Ascending aorta (tissue), 2 donors: ENCODE data around the gene DNMT3A. TPM values are rescaled to one million over a fixed set of nuclear protein-coding genes. Genes with fewer than 3 reads are reported as not detected.

Experiments used
- DNase-seq, 2 donors: peaks; one replicate each; pipeline ENCODE4 v3.0.0-alpha.2; 2019; ENCODE audit warnings: low spot score in 2 of 2
- H3K27ac ChIP-seq, 2 donors: fragments of 200-600 bp; sonication (generic); one replicate each; pipeline ENCODE4 v1.5.1; 2016 to 2017; ENCODE audit warnings: mild to moderate bottlenecking in 1 of 2
- H3K27me3 ChIP-seq: fragments of 200-600 bp; sonication (generic); one replicate; pipeline ENCODE4 v1.5.1; 2017
- H3K36me3 ChIP-seq, 2 donors: fragments of 200-600 bp; sonication (generic); one replicate each; pipeline ENCODE4 v1.5.1; 2016
- H3K4me1 ChIP-seq, 2 donors: fragments of 200-600 bp; sonication (generic); one replicate each; pipeline ENCODE4 v1.5.1; 2016 to 2017; ENCODE audit warnings: mild to moderate bottlenecking in 1 of 2
- H3K4me3 ChIP-seq, 2 donors: fragments of 200-600 bp; sonication (generic); one replicate each; pipeline ENCODE4 v1.5.1; 2016 to 2017; ENCODE audit warnings: mild to moderate bottlenecking in 1 of 2
- H3K9me3 ChIP-seq, 2 donors: fragments of 200-600 bp; sonication (generic); one replicate each; pipeline ENCODE4 v1.5.1; 2016
- CTCF ChIP-seq, 3 experiments: fragments of 200-600 bp in 2 of 3; fragments of 450-650 bp in 1 of 3; sonication (generic) in 2 of 3; IDR thresholded peaks; one replicate each; pipeline ENCODE4 v1.5.1; 2016 to 2019; ENCODE audit warnings: antibody characterized with exemption in 3 of 3, mild to moderate bottlenecking in 1 of 3, moderate library complexity in 1 of 3
- intact Hi-C: fragments of 100-400 bp; cut with DNase I; formaldehyde crosslinking; loops from one replicate; pipeline ENCODE4 v1.15.1; 2023
- total RNA-seq: library from RNA; depleted of rRNA; stranded (reverse); fragments of >200 nt; gene quantifications from one replicate; pipeline ENCODE4 v1.1.0, GENCODE V29; 2016

The DNMT3A gene
- total RNA-seq, 1 donor from 2014 or later = 33.6 TPM

- H3K27me3 ChIP-seq = no peaks in the 10 kb centered on the region
- no peaks in the 10 kb centered on the region for H3K9me3 ChIP-seq
- H3K36me3 ChIP-seq = no peaks in the 10 kb centered on the region
- no peak overlapping the region for H3K4me3 ChIP-seq
- H3K4me1 ChIP-seq = peaks cover 18 to 44% of the 10 kb centered on the region in 2 donors
- intact Hi-C loops = no loop called here
- H3K27ac ChIP-seq = peak overlapping the region in 1 of 2 donors; percentile 31
- no peak for DNase-seq
- TF ChIP-seq CTCF (IDR thresholded peaks at IDR 0.05) = no peak
These were observed 50.8 kb downstream of the DNMT3A start for GRCh38 chr2:25290811-25291495.

GRCh38 chr2:25286723-25287483 is 54.8 kb downstream of the DNMT3A start:
- H3K4me1 ChIP-seq = peaks cover 0 to 11% of the 10 kb centered on the region in 2 donors
- H3K36me3 ChIP-seq = peaks cover 7 to 9% of the 10 kb centered on the region in 2 donors
- H3K4me3 ChIP-seq = no peak overlapping the region
- no peaks in the 10 kb centered on the region for H3K9me3 ChIP-seq
- no peak for TF ChIP-seq CTCF (IDR thresholded peaks at IDR 0.05)
- H3K27me3 ChIP-seq = no peaks in the 10 kb centered on the region
- intact Hi-C loops = no loop called here
- H3K27ac ChIP-seq = no peak overlapping the region
- DNase-seq = no peak

GRCh38 chr2:25286025-25286400 is 55.7 kb downstream of the DNMT3A start:
- H3K27ac ChIP-seq = peak overlapping the region in 1 of 2 donors; percentile 16
- intact Hi-C loops = no loop called here
- peaks cover 9 to 13% of the 10 kb centered on the region in 2 donors for H3K36me3 ChIP-seq
- no peak for TF ChIP-seq CTCF (IDR thresholded peaks at IDR 0.05)
- H3K27me3 ChIP-seq = no peaks in the 10 kb centered on the region
- no peak overlapping the region for H3K4me3 ChIP-seq
- DNase-seq = no peak
- peaks cover 0 to 7% of the 10 kb centered on the region in 2 donors for H3K4me1 ChIP-seq
- H3K9me3 ChIP-seq = no peaks in the 10 kb centered on the region

- H3K9me3 ChIP-seq = no peaks in the 10 kb centered on the region
- H3K4me3 ChIP-seq = no peak overlapping the region
- no peak for TF ChIP-seq CTCF (IDR thresholded peaks at IDR 0.05)
- H3K27ac ChIP-seq = peak overlapping the region in 1 of 2 donors; percentile 16
- H3K27me3 ChIP-seq = no peaks in the 10 kb centered on the region
- intact Hi-C loops = no loop called here
- DNase-seq = no peak
- H3K4me1 ChIP-seq = peaks cover 0 to 2% of the 10 kb centered on the region in 2 donors
- peaks cover 9 to 13% of the 10 kb centered on the region in 2 donors for H3K36me3 ChIP-seq
These were observed 56.3 kb downstream of the DNMT3A start for GRCh38 chr2:25285265-25286024.

GRCh38 chr2:25284756-25285155 is 57.0 kb downstream of the DNMT3A start:
- DNase-seq = no peak
- no peaks in the 10 kb centered on the region for H3K27me3 ChIP-seq
- no peak overlapping the region for H3K27ac ChIP-seq
- intact Hi-C loops = no loop called here
- no peak overlapping the region for H3K4me3 ChIP-seq
- TF ChIP-seq CTCF (IDR thresholded peaks at IDR 0.05) = no peak
- H3K4me1 ChIP-seq = no peaks in the 10 kb centered on the region
- no peaks in the 10 kb centered on the region for H3K9me3 ChIP-seq
- peaks cover 9 to 13% of the 10 kb centered on the region in 2 donors for H3K36me3 ChIP-seq
